Bone marrow (tissue), 2 donors: ENCODE results near the gene PARVB.

Source experiments
- DNase-seq, 2 donors: peaks; one replicate each; lab custom pipeline; 2025; lab: John Stamatoyannopoulos, UW

PARVB gene

GRCh38 chr22:44087089-44087430 lies 63.0 kb downstream of the PARVB start:
- DNase-seq = no peak

- DNase-seq = no peak
Measured at GRCh38 chr22:44088976-44089570, 65.0 kb downstream of the PARVB start.

GRCh38 chr22:44089717-44090570 lies 65.8 kb downstream of the PARVB start:
- DNase-seq = no peak

GRCh38 chr22:44090571-44090905 lies 66.4 kb downstream of the PARVB start:
- DNase-seq = no peak

- DNase-seq = no peak
Measured at GRCh38 chr22:44091021-44091721, 67.1 kb downstream of the PARVB start.

- DNase-seq = no peak
Measured at GRCh38 chr22:44091751-44092150, 67.6 kb downstream of the PARVB start.

- DNase-seq = no peak
Measured at GRCh38 chr22:44092636-44093220, 68.6 kb downstream of the PARVB start.

GRCh38 chr22:44093791-44094190 lies 69.7 kb downstream of the PARVB start:
- no peak for DNase-seq

- no peak for DNase-seq
Measured at GRCh38 chr22:44094751-44095302, 70.7 kb downstream of the PARVB start.

- DNase-seq = no peak
Measured at GRCh38 chr22:44096736-44097135, 72.6 kb downstream of the PARVB start.

- no peak for DNase-seq
Measured at GRCh38 chr22:44097263-44098020, 73.3 kb downstream of the PARVB start.

GRCh38 chr22:44098021-44098739 lies 74.1 kb downstream of the PARVB start:
- no peak for DNase-seq

- no peak for DNase-seq
Measured at GRCh38 chr22:44098966-44099530, 74.9 kb downstream of the PARVB start.

GRCh38 chr22:44099696-44100095 lies 75.6 kb downstream of the PARVB start:
- no peak for DNase-seq

- DNase-seq = no peak
Measured at GRCh38 chr22:44100411-44100810, 76.3 kb downstream of the PARVB start.

GRCh38 chr22:44102121-44102520 lies 78.0 kb downstream of the PARVB start:
- no peak for DNase-seq

GRCh38 chr22:44102856-44103255 lies 78.8 kb downstream of the PARVB start:
- no peak for DNase-seq

GRCh38 chr22:44103735-44104480 lies 79.8 kb downstream of the PARVB start:
- no peak for DNase-seq

GRCh38 chr22:44107340-44107739 lies 83.2 kb downstream of the PARVB start:
- no peak for DNase-seq

- DNase-seq = no peak
Measured at GRCh38 chr22:44108076-44108475, 84.0 kb downstream of the PARVB start.
